PC-9 (cell line): ENCODE data around the gene BNC1.

Experiments
- CTCF ChIP-seq: fragments of 200-600 bp; sonication (generic); conservative IDR thresholded peaks from 2 replicates; pipeline ENCODE4 v1.6.1; 2017; ENCODE audit warnings: mixed run types, antibody characterized with exemption, mild to moderate bottlenecking, moderate library complexity
- EZH2 ChIP-seq: fragments of 200-600 bp; sonication (generic); IDR thresholded peaks from 2 replicates; pipeline ENCODE4 v1.8.0; 2017; ENCODE audit warnings: antibody characterized with exemption, low read depth

GRCh38 chr15:83306561-83306960 lies 22.1 kb upstream of the BNC1 start:
- no peak for TF ChIP-seq CTCF
- TF ChIP-seq EZH2, result no peak
